Fibroblast of upper back skin (primary cell): ENCODE results near the gene CD164L2.
A peak's percentile ranks its signal among the peaks of the same experiment; 100 is the strongest.

Experiments
- DNase-seq: peaks from one replicate; pipeline ENCODE4 v3.0.0-alpha.2; 2013

The CD164L2 gene

DNA sequence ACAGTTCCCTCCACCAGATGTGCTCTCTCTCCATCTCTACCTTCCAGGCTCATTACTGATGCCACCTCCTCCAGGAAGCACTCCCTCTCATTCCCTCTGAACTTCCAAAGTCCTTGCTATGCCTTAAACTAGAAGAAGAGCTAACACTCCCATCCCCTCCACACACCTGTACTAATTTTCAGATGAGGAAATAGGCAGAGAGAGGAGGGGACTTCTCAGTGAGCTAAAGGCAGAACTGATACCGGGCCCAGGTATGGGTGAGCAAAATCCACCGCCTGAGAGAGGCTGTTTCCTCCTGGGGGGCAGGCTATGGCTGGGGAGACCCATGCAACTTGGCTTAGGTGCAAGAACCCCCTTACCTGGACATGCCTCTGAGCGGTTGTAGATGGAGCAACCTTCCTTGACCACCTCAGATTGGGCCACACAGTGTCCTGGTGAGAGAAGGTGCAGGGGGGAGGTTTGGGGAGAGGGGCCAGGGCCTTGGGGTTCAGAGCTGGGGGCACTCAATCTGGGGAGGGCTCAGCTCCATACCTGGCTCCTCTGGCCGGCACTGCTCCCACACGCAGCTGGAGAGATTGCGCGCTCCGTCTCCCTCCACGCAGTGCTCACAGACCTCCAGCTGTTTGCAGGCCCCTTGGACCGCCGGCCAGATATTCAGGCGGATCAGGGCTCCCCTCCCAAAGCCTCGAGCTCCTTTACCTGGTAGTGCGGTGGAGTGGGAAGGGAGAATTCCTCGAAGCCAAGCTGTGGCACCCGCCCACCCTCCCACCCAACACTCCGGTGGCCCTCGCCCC is 967 bp downstream of the CD164L2 start:
- no peak for DNase-seq

- DNase-seq, result no peak
Measured at GRCh38 chr1:27380766-27381733, 2.1 kb downstream of the CD164L2 start.

- no peak for DNase-seq
Measured at GRCh38 chr1:27380224-27380623, 2.9 kb downstream of the CD164L2 start.

DNA sequence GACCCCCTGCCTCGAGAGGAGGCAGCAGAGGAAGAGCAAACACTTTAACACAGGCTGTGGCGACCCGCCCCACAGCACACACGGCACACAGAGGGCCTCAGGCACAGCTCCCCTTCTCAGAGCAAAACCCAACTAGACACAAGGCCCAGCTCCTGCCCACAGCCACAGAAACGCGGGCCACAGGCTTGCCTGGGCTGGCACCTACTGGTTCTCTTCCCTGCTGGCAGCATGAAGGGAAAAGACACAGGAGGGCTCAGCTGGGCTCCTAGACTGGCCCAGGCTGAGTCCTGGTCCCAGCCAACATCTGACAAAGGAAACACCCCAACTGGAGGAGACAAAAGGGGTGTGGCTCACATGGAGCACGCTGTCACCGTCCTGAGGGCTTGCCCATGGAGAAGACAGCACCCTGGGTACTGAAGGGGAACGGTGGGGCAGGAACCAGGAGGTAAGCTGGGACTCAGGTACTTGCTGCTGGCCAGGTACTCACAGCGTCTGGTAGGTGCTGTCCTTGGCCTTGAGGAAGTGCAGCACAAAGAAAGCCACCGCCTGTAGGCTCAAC is 3.5 kb downstream of the CD164L2 start:
- DNase-seq, result no peak

GRCh38 chr1:27377760-27378495 is 5.2 kb downstream of the CD164L2 start:
- DNase-seq, result no peak

- no peak for DNase-seq
Measured at GRCh38 chr1:27374362-27375086, 8.6 kb downstream of the CD164L2 start, which contains the start of gene FCN3. Gene FCN3, minus strand, starts transcription at chr1:27374824. Its CDS starts 6 bp downstream, at chr1:27374818.

DNA sequence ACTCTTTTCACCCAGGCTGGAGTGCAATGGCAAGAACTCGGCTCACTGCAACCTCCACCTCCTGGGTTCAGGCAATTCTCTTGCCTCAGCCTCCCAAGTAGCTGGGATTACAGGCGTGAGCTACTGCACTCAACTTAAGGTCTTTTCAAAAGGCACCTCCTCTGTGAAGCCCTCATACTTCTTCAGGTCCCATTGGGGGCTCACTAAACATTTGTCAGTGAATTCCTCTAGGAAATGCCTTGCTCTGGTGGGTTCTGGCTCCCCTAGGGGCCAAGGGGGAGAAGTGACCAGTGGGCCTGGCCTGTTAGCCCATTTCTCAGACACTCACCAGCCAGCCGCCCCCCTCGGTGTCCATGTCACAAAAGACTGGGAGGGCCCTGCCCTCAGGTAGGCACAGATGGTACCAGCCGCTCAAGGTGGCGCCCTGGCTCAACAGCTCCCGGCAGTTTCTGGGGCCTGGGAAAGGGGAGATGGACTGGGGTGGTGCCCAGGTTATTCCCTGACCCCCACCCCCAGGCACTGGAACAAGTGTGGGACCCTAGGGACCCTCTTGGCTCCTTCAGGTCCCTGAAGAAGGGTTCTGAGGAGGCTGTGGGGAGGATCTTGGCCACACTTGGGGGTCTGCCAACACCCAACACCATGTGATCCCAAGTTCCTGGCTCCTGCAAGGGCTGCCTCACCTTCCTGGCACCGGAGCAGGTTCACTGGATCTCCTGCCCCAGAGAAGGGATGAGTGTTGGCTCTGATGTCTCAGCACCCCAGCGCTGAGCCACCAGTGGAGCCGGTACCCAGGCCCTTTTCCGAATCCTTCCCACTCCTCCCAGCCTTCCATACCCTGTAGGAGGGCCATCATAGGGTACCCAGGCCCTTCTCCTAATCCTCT is 10.1 kb downstream of the CD164L2 start:
- no peak for DNase-seq

DNA sequence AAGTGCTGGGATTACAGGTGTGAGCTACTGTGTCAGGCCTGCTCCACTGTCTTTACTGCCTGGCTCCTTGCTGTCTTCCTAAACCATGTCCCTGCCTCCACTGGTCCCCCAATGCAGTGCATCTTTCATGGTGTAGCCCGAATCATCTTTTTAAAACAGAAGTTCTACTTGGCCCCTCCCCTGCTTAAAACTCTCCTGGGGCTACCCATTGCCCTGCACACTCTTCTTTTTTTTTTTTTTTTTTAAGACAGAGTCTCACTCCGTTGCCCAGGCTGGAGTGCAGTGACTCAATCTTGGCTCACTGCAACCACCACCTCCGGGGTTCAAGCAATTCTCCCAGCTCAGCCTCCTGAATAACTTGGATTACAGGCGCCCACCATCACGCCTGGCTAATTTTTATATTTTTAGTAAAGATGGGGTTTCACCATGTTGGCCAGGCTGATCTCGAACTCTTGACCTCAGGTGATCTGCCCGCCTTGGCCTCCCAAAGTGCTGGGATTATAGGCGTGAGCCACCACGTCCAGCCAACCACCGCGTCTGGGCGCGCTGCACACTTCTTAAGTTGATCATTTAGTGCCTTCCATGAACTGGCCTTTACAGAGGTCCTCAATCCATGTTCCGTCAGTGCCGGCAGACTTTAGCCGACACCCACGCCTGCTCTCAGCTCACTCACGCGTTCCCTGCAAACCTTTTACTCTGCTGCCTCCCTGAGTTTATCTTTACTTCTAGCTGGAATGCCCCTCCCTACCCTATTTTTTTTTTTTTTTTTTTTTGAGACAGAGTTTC is 10.9 kb downstream of the CD164L2 start:
- no peak for DNase-seq

GRCh38 chr1:27368869-27369582 is 14.1 kb downstream of the CD164L2 start:
- no peak for DNase-seq

DNA sequence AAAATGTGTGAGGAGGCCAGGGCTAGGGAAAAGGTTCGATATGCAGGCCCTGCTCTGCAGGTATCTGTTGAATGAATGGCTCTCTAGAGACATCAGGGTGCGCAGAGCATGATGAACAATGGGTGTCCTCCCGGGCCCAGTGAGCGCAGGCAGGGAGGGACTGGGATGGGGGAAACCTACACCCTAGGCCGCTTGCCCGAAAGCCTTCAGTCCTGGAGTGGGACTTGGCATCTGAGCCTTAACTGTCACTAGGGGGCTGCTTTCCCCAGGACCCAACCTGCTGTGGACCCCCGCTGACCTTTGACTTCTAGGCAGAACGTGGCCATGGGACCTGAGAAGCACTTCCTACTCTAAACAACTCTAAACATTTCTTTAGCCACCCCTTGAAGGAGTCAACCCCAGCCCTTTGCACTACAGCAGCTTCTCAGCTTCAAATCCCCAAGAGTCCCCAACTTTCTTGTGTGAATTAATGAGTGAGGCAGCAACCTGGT is 15.9 kb downstream of the CD164L2 start:
- no peak for DNase-seq

DNA sequence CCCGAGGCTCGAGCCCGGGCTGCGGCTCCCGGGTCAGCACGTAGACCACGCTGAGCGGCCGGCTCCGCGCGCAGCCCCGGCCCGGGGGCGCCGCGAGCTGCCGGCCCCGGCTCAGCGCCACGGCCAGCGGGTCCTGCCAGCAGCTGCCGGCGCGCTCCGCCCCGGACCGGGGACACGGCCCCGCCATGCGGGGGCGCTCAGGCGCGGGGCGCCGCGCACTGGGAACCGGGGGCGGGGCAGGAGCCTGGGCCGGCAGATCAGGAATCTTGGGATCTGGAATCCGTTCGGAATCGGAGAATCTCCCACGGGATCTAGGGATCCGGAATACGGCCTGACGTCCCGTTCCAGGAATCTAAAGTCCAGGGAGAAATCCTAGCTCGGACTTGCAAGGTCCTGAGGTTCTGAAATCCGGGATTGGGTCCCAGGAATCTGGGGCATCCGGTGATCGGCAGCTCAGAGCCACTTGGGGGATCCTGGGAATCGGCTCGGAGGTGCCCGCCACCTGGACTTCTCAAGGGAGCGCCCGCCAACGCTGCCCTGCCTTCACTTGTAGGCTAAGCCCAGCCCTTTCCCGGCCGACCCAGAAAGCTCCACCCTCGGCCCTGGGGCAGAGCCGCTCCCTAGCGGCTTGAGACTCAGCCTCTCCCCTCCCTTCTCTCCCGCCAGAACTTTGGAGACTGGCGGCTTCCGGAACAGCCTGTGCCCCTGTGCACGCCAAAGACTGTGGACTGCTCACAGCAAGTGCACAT is 16.5 kb downstream of the CD164L2 start, which contains the start of gene MAP3K6:
Gene MAP3K6 (minus strand): TSS at position 551 of the 749 bp plus-strand sequence. CDS start 364 bp downstream, at position 187.
- peak; percentile 70 for DNase-seq

- peak; percentile 72 for DNase-seq
Measured at GRCh38 chr1:27366113-27366410, 17.1 kb downstream of the CD164L2 start.

DNA sequence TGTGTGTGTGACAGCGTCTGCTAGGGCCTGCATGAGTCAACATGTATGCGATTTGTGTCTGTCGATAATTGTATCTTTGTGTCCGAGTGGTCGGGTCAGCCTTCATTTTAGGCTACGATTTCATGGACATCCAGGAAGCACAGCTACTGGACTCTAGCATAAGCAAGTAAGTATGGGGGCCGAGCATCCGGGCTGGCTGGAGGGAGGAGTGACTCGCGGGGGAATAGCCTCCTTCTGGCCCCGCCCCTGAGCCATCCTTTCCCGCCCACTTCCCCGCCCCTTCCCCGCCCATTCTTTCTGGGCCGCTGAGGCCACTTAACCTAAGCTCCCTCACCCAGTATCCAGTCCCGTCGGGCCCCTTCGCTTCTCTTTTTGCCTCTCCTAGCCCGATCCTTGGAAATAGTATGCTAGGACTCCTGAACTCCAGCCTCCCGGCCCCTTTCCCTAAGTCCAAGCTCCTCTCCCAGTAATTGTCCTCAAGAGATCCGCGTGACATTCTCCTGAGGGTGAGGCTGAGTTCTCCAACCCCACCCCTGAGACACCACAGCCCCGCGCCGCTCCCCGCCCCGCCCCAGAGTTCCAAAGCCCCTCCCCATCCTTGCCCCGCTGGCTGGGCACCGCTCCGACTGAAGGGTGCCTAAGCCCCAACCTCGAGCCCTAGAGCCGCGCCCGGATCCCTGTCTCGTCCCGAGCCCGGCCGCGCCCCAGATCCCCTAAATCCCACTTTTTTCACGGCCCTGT is 17.6 kb downstream of the CD164L2 start:
- peak; percentile 88 for DNase-seq

DNA sequence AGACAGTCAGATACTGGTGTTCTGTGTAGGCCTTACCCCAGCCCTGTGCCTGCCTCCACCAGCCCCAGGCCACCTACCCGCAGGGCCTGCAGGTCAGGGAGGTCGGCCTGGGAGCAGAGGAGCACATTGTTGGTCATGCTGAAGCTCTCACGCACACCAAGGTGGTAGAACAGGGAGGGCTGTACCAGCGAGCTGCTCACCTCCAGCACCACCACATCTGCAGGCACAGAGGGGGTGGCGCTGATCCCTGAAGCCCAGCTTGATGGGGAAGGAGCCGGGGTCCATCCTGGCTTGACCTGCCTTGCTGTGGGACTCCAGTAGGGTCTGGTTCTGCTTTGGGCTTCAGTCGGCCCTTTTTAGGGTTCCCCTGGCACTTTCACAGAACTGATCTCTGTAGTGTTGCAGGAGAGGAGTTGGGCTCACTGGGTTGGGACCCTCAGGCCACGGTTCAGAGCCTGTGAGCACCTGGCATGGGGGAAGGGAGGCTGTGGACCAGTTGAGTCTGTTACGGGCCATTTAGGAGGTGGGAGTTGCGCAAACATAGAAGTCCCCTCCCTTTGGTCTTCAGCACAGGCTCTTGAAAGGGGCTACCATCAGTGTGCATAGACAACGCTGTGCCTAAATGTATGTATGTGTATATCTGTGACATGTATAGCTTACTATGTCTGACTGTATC is 18.3 kb downstream of the CD164L2 start:
- no peak for DNase-seq

DNA sequence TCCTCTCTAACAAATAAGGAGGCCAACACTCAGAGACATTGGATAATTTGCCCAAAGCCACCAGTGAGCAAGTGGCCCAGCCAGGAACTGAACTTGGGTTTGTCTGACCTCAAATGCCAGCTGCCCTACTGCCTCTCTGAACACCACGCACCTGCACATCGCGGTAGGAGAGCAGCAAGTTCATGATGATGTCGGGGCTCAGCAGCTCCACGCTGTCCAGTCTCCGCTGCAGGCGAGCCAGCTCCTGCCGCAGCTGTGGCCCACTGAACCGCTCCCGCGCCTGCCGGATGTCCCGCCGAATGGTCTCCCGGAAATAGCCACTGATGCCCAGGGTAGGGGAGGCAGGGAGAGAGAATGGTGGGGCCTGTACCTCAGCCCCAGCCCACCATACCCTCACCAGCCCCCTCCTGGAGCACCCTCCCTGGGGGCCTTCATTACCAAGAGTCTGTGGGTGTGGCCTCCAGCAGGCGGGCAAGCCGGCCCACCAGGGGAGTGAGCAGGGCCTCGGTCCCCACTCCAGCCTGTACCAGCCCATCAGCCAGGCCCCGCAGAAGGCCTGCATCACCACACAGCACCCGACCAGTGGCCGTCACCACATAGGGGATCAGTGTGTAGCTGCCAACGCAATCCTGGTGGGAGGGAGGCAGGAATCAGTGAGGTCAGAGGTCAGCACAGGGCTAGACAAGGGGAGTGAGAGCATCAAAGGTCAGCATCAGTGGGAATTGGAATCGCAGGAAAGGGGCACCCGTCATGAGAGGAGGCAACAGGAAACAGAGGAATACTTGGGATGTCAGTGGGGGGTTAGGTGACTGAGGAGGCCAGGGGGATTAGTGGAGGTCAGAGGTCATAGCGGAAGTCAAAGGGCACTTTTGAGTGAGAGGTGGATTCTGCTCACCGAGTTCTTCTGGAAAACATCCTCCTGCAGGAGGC is 19.1 kb downstream of the CD164L2 start:
- DNase-seq, result no peak

GRCh38 chr1:27361553-27361952 is 21.6 kb downstream of the CD164L2 start:
- no peak for DNase-seq
